Fibroblast of the aortic adventitia (primary cell): ENCODE measurements around the gene TNS2. TPM values are rescaled to one million over a fixed set of nuclear protein-coding genes. Genes with fewer than 3 reads are reported as not detected.
"Not testable (repeated sequence)": the region's sequence is repeated elsewhere in the genome, so short reads cannot be mapped to it uniquely, and the experiment has no call there.

Experiments
- DNase-seq: peaks from one replicate; pipeline ENCODE4 v3.0.0-alpha.2; 2010; ENCODE audit warnings: low read depth
- H3K4me3 ChIP-seq: 2 replicates; pipeline ENCODE4 v1.5.1; 2011; ENCODE audit warnings: low read depth, mild to moderate bottlenecking, control low read depth, low read length, moderate library complexity
- CTCF ChIP-seq: IDR thresholded peaks from 2 replicates; pipeline ENCODE4 v1.5.1; 2011; ENCODE audit warnings: mild to moderate bottlenecking, low read length, control low read depth, inconsistent platforms; ENCODE audit not compliant: insufficient read depth
- total RNA-seq: library from RNA; depleted of rRNA; stranded (reverse); fragments of >200 nt; gene quantifications from 2 replicates; pipeline ENCODE4 v1.2.3, GENCODE V29; 2012; ENCODE audit warnings: low replicate concordance

Gene TNS2
- total RNA-seq, 1 donor: 77.4 TPM

GRCh38 chr12:53090554-53090953, 40.7 kb downstream of the TNS2 start:
- no peak for DNase-seq
- H3K4me3 ChIP-seq: no peak overlapping the region
- TF ChIP-seq CTCF: no peak

GRCh38 chr12:53091756-53092155, 41.9 kb downstream of the TNS2 start:
- no peak for TF ChIP-seq CTCF
- no peak for DNase-seq
- H3K4me3 ChIP-seq: no peak overlapping the region

GRCh38 chr12:53093777-53094393, 44.0 kb downstream of the TNS2 start:
- no peak for DNase-seq
- no peak for TF ChIP-seq CTCF
- H3K4me3 ChIP-seq: no peak overlapping the region

DNA sequence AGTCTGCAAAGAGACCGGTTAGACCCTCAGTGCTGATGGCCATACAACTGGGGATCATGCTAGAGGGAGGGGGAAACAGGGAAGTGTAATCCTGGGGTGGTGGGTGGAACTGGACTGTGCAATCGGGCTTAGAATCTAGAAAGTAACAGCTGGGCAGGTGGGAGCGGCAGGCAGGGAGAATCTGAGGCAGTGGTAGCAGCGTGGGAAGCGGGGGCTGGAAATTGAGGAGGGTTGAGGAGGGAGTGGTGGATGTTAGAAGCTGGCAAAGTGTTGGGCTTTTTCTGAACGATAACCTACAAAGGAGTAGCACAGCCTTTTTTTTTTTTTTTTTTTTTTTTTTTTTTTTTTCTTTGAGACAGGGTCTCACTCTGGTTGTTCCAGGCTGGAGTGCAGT, 44.5 kb downstream of the TNS2 start:
- H3K4me3 ChIP-seq: no peak overlapping the region
- no peak for DNase-seq
- TF ChIP-seq CTCF: no peak

GRCh38 chr12:53094796-53095595, 45.1 kb downstream of the TNS2 start:
- not testable (repeated sequence) for H3K4me3 ChIP-seq, DNase-seq

GRCh38 chr12:53095596-53095895, 45.7 kb downstream of the TNS2 start:
- not testable (repeated sequence) for DNase-seq
- peak overlapping the region; percentile 83 for H3K4me3 ChIP-seq

DNA sequence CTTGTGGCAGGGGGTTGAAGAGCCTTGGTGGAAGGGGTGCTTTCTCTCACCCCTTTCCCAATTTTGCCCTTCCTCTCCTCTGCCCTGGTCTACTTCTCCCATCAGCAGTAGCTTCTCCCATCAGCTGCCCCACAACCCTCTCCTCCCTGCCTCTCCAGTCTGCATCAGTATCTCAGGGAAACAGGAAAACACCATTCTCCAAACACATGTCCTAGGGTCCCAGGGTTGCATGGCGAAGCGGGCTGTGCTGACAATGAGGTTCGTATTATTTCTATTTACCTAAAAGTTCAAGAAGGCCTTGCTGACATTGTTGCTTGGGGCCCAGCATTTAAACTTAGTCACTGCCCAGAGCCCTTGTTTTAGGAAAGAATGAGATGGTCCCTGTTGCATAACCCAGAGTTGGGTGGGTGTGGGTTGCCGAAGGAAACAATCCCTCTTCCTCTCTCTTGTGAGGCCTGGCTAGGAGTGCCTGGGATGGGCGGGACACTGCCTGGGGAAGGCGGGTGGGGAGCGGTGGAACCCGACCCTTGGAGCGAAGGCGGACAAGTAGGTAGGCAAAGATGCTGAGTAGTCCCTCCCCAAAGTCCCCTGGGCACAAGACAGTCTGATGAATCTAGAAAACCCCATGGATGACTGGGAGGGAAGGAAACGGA, 46.4 kb downstream of the TNS2 start:
- H3K4me3 ChIP-seq: peak overlapping the region; percentile 83
- TF ChIP-seq CTCF: no peak
- DNase-seq: peak; percentile 95

- DNase-seq: peak; percentile 10
These were observed 46.9 kb downstream of the TNS2 start for GRCh38 chr12:53096759-53097158.

More at GRCh38 chr12:53096759-53097158, 46.9 kb downstream of the TNS2 start:
- peak overlapping the region; percentile 83 for H3K4me3 ChIP-seq
- TF ChIP-seq CTCF: no peak
